ENCODE data around the gene FRMD5. TPM values are rescaled to one million over a fixed set of nuclear protein-coding genes. Genes with fewer than 3 reads are reported as not detected.

FRMD5 gene
- total and polyA plus RNA-seq, 2 donors: 0.09 to 0.11 TPM

DNA sequence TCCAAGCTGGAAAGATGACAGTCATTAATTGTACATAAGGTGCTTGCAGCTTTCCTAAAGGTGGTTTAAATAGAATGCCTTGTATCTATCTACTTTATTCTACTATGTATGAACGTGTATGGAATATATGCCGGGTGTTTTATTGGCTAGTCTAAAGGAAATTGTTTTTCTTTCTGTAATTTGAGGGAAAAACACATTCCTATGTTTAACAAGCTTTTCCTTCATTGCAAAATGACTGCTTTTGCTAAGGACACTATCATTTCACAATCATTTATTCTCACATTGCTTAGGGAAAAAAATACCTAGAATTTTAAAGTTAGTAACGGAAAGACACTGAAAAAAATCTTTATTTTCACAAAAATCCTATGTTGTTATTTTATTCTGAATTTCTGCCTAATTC lies 226.5 kb downstream of the FRMD5 start:
- no peak overlapping the region for H3K4me3 ChIP-seq (ENCODE audit: low read length in 2 of 2)
- no peak overlapping the region for H3K27ac ChIP-seq (ENCODE audit: low read depth in 1 of 2, low read length in 1 of 2)
- H3K27me3 ChIP-seq (ENCODE audit: control insufficient read depth in 2 of 2, insufficient read depth in 1 of 2, low read length in 1 of 2): no peaks in the 10 kb centered on the region
- H3K4me1 ChIP-seq (ENCODE audit: control insufficient read depth in 2 of 2, insufficient read depth in 2 of 2, low read length in 2 of 2): no peaks in the 10 kb centered on the region
- 92% methylated on average over 3 of the region's 3 CpGs for WGBS
- no peaks in the 10 kb centered on the region for H3K36me3 ChIP-seq (ENCODE audit: control insufficient read depth in 2 of 2, insufficient read depth in 2 of 2, low read length in 1 of 2)
- no peak for DNase-seq (ENCODE audit: low read depth in 6 of 9, low spot score in 9 of 9)
- no peaks in the 10 kb centered on the region for H3K9me3 ChIP-seq (ENCODE audit: control insufficient read depth in 2 of 2, insufficient read depth in 1 of 2, low read length in 1 of 2)

- H3K4me3 ChIP-seq (ENCODE audit: low read length in 2 of 2): no peak overlapping the region
- H3K4me1 ChIP-seq (ENCODE audit: control insufficient read depth in 2 of 2, insufficient read depth in 2 of 2, low read length in 2 of 2): no peaks in the 10 kb centered on the region
Observed at GRCh38 chr15:43966646-43967045, 228.4 kb downstream of the FRMD5 start.

DNA sequence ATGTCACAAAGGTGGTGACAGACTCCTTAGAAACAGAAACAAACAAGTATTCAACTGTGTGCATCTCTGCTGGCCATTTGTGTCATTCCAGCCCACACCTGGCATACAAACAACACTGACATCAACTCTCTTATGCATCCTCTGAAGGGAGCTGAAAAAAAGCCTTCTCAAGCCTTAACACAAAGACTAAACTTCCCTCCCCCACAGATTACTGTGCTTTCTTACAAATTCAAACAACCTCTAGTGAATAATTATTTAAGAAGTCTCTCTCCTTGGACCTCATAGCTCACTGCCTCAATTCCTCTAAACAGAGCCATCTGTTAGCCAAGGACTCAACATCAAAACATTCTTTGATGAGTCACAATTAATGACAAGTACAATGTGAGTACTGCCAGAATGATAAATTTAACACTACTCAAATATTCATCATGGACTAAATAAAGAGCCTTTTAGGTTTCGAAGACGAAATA lies 236.2 kb downstream of the FRMD5 start:
- Histone ChIP-seq H3K9me3 (ENCODE audit: control insufficient read depth in 2 of 2, insufficient read depth in 1 of 2, low read length in 1 of 2) (no peaks in the 10 kb centered on the region), H3K4me3 (ENCODE audit: low read length in 2 of 2) (no peak overlapping the region), H3K27me3 (ENCODE audit: control insufficient read depth in 2 of 2, insufficient read depth in 1 of 2, low read length in 1 of 2) (peaks cover 0 to 2% of the 10 kb centered on the region in 2 donors), H3K36me3 (ENCODE audit: control insufficient read depth in 2 of 2, insufficient read depth in 2 of 2, low read length in 1 of 2) (no peaks in the 10 kb centered on the region), H3K4me1 (ENCODE audit: control insufficient read depth in 2 of 2, insufficient read depth in 2 of 2, low read length in 2 of 2) (no peaks in the 10 kb centered on the region), H3K27ac (ENCODE audit: low read depth in 1 of 2, low read length in 1 of 2) (no peak overlapping the region)
- 94% methylated on average over 2 of the region's 2 CpGs for WGBS
- DNase-seq (ENCODE audit: low read depth in 6 of 9, low spot score in 9 of 9): no peak

More at GRCh38 chr15:43966646-43967045, 228.4 kb downstream of the FRMD5 start:
- Histone ChIP-seq H3K36me3 (ENCODE audit: control insufficient read depth in 2 of 2, insufficient read depth in 2 of 2, low read length in 1 of 2) (no peaks in the 10 kb centered on the region), H3K9me3 (ENCODE audit: control insufficient read depth in 2 of 2, insufficient read depth in 1 of 2, low read length in 1 of 2) (no peaks in the 10 kb centered on the region), H3K27me3 (ENCODE audit: control insufficient read depth in 2 of 2, insufficient read depth in 1 of 2, low read length in 1 of 2) (no peaks in the 10 kb centered on the region), H3K27ac (ENCODE audit: low read depth in 1 of 2, low read length in 1 of 2) (no peak overlapping the region)
- DNase-seq (ENCODE audit: low read depth in 6 of 9, low spot score in 9 of 9): no peak

GRCh38 chr15:43957724-43958123 lies 237.3 kb downstream of the FRMD5 start:
- Histone ChIP-seq H3K36me3 (ENCODE audit: control insufficient read depth in 2 of 2, insufficient read depth in 2 of 2, low read length in 1 of 2) (no peaks in the 10 kb centered on the region), H3K27me3 (ENCODE audit: control insufficient read depth in 2 of 2, insufficient read depth in 1 of 2, low read length in 1 of 2) (peaks cover 0 to 3% of the 10 kb centered on the region in 2 donors), H3K9me3 (ENCODE audit: control insufficient read depth in 2 of 2, insufficient read depth in 1 of 2, low read length in 1 of 2) (no peaks in the 10 kb centered on the region), H3K27ac (ENCODE audit: low read depth in 1 of 2, low read length in 1 of 2) (no peak overlapping the region), H3K4me1 (ENCODE audit: control insufficient read depth in 2 of 2, insufficient read depth in 2 of 2, low read length in 2 of 2) (no peaks in the 10 kb centered on the region), H3K4me3 (ENCODE audit: low read length in 2 of 2) (no peak overlapping the region)
- no peak for DNase-seq (ENCODE audit: low read depth in 6 of 9, low spot score in 9 of 9)
- WGBS: 97% methylated on average over 1 of the region's 1 CpG

- no peak overlapping the region for H3K4me3 ChIP-seq (ENCODE audit: low read length in 2 of 2)
- no peak overlapping the region for H3K27ac ChIP-seq (ENCODE audit: low read depth in 1 of 2, low read length in 1 of 2)
- H3K27me3 ChIP-seq (ENCODE audit: control insufficient read depth in 2 of 2, insufficient read depth in 1 of 2, low read length in 1 of 2): peaks cover 0 to 3% of the 10 kb centered on the region in 2 donors
- no peaks in the 10 kb centered on the region for H3K4me1 ChIP-seq (ENCODE audit: control insufficient read depth in 2 of 2, insufficient read depth in 2 of 2, low read length in 2 of 2)
- 97% methylated on average over 1 of the region's 1 CpG for WGBS
- DNase-seq (ENCODE audit: low read depth in 6 of 9, low spot score in 9 of 9): no peak
- H3K36me3 ChIP-seq (ENCODE audit: control insufficient read depth in 2 of 2, insufficient read depth in 2 of 2, low read length in 1 of 2): no peaks in the 10 kb centered on the region
- H3K9me3 ChIP-seq (ENCODE audit: control insufficient read depth in 2 of 2, insufficient read depth in 1 of 2, low read length in 1 of 2): no peaks in the 10 kb centered on the region
Observed at GRCh38 chr15:43955140-43955539, 239.9 kb downstream of the FRMD5 start.

- WGBS: 88% methylated on average over 4 of the region's 4 CpGs
- H3K27ac ChIP-seq (ENCODE audit: low read depth in 1 of 2, low read length in 1 of 2): no peak overlapping the region
- H3K9me3 ChIP-seq (ENCODE audit: control insufficient read depth in 2 of 2, insufficient read depth in 1 of 2, low read length in 1 of 2): no peaks in the 10 kb centered on the region
- no peak for DNase-seq (ENCODE audit: low read depth in 6 of 9, low spot score in 9 of 9)
- H3K4me3 ChIP-seq (ENCODE audit: low read length in 2 of 2): no peak overlapping the region
- H3K27me3 ChIP-seq (ENCODE audit: control insufficient read depth in 2 of 2, insufficient read depth in 1 of 2, low read length in 1 of 2): peaks cover 0 to 3% of the 10 kb centered on the region in 2 donors
- no peaks in the 10 kb centered on the region for H3K36me3 ChIP-seq (ENCODE audit: control insufficient read depth in 2 of 2, insufficient read depth in 2 of 2, low read length in 1 of 2)
- H3K4me1 ChIP-seq (ENCODE audit: control insufficient read depth in 2 of 2, insufficient read depth in 2 of 2, low read length in 2 of 2): no peaks in the 10 kb centered on the region
Observed at GRCh38 chr15:43954181-43954621, 240.9 kb downstream of the FRMD5 start.

DNA sequence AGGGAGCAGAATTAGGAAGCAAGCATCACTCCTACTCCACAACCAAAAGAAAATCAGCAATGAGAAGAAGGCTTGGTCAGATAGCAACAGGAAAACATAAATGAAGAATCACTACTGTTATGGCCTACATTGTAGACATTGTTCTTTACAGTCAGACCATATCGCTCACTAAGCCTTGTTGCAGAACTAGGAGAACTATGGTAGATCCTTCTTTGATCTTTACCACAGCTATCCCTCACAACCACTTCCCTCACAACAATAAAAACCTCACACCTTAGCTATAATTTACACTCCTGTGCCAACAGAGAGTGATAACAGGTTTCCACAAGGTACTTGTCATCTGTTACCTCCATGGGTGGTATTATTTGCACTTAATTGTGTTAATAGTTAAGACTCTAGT lies 241.7 kb downstream of the FRMD5 start:
- Histone ChIP-seq H3K4me3 (ENCODE audit: low read length in 2 of 2) (no peak overlapping the region), H3K4me1 (ENCODE audit: control insufficient read depth in 2 of 2, insufficient read depth in 2 of 2, low read length in 2 of 2) (no peaks in the 10 kb centered on the region), H3K9me3 (ENCODE audit: control insufficient read depth in 2 of 2, insufficient read depth in 1 of 2, low read length in 1 of 2) (no peaks in the 10 kb centered on the region), H3K27ac (ENCODE audit: low read depth in 1 of 2, low read length in 1 of 2) (no peak overlapping the region), H3K36me3 (ENCODE audit: control insufficient read depth in 2 of 2, insufficient read depth in 2 of 2, low read length in 1 of 2) (no peaks in the 10 kb centered on the region), H3K27me3 (ENCODE audit: control insufficient read depth in 2 of 2, insufficient read depth in 1 of 2, low read length in 1 of 2) (peaks cover 0 to 3% of the 10 kb centered on the region in 2 donors)
- 84% methylated on average over 1 of the region's 1 CpG for WGBS
- DNase-seq (ENCODE audit: low read depth in 6 of 9, low spot score in 9 of 9): no peak

GRCh38 chr15:43950531-43950930 lies 244.5 kb downstream of the FRMD5 start:
- Histone ChIP-seq H3K9me3 (ENCODE audit: control insufficient read depth in 2 of 2, insufficient read depth in 1 of 2, low read length in 1 of 2) (no peaks in the 10 kb centered on the region), H3K36me3 (ENCODE audit: control insufficient read depth in 2 of 2, insufficient read depth in 2 of 2, low read length in 1 of 2) (no peaks in the 10 kb centered on the region), H3K4me1 (ENCODE audit: control insufficient read depth in 2 of 2, insufficient read depth in 2 of 2, low read length in 2 of 2) (no peaks in the 10 kb centered on the region), H3K27ac (ENCODE audit: low read depth in 1 of 2, low read length in 1 of 2) (no peak overlapping the region), H3K27me3 (ENCODE audit: control insufficient read depth in 2 of 2, insufficient read depth in 1 of 2, low read length in 1 of 2) (peaks cover 0 to 3% of the 10 kb centered on the region in 2 donors), H3K4me3 (ENCODE audit: low read length in 2 of 2) (no peak overlapping the region)
- 95% methylated on average over 4 of the region's 4 CpGs for WGBS
- no peak for DNase-seq (ENCODE audit: low read depth in 6 of 9, low spot score in 9 of 9)

DNA sequence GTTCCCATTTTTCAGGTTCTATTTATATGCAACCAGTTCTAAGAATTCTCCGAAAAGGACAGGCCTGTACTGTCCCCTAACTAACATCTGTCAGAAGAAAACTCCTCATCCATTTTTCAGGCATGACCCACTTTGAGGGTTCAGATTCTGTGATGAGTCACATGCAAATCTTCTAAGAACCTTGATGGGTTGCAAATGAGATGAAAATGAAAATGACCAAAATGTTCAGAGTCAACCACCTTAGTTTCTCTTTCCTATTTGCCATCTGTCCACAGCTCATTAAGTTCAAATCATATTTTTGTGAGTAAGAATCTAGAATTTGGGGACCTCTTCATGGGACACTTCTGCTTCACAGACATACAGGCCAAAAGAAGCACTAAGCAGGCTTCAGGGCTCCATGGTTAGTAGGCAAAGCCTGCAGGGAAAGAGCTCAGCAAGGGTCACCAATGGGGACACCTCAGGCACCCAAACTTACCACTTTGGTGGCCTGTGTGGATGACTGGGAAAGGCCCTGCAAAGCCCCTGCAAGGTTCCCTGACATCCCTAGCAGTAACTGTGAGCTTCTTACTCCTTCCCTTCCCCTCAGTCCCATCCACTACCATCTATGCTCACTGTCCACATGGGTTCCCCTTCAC lies 246.3 kb downstream of the FRMD5 start:
- H3K4me1 ChIP-seq (ENCODE audit: control insufficient read depth in 2 of 2, insufficient read depth in 2 of 2, low read length in 2 of 2): no peaks in the 10 kb centered on the region
- H3K4me3 ChIP-seq (ENCODE audit: low read length in 2 of 2): no peak overlapping the region
- H3K27ac ChIP-seq (ENCODE audit: low read depth in 1 of 2, low read length in 1 of 2): no peak overlapping the region
- H3K27me3 ChIP-seq (ENCODE audit: control insufficient read depth in 2 of 2, insufficient read depth in 1 of 2, low read length in 1 of 2): no peaks in the 10 kb centered on the region
- 97% methylated on average over 1 of the region's 1 CpG for WGBS
- no peaks in the 10 kb centered on the region for H3K36me3 ChIP-seq (ENCODE audit: control insufficient read depth in 2 of 2, insufficient read depth in 2 of 2, low read length in 1 of 2)
- no peaks in the 10 kb centered on the region for H3K9me3 ChIP-seq (ENCODE audit: control insufficient read depth in 2 of 2, insufficient read depth in 1 of 2, low read length in 1 of 2)
- DNase-seq (ENCODE audit: low read depth in 6 of 9, low spot score in 9 of 9): no peak

All from thymus (tissue), 11 donors.